HEK293T (cell line): Measurements from ENCODE around the gene GALNT18.

Experiments used
- CTCF ChIA-PET: fragments of 350-600 bp; formaldehyde crosslinking; extraction: SDS; loops from one replicate; lab custom pipeline; 2021; ENCODE audit warnings: antibody characterized with exemption, inconsistent platforms; lab: Yijun Ruan, JAX
- POLR2A ChIA-PET: fragments of 350-600 bp; formaldehyde crosslinking; extraction: SDS; loops from one replicate; lab custom pipeline; 2020; ENCODE audit warnings: antibody characterized with exemption, inconsistent platforms; lab: Yijun Ruan, JAX
- DNase-seq: peaks from one replicate; pipeline ENCODE4 v3.0.0; 2012; ENCODE audit warnings: mixed read lengths; ENCODE audit errors: extremely low spot score
- ARNT ChIP-seq: fragments of 450-650 bp; IDR thresholded peaks from 2 replicates; pipeline ENCODE4 v1.6.1; 2017; ENCODE audit warnings: mild to moderate bottlenecking
- BHLHE40 ChIP-seq: fragments of 450-650 bp; IDR thresholded peaks from 2 replicates; pipeline ENCODE4 v1.6.1; 2016; ENCODE audit warnings: mild to moderate bottlenecking, moderate library complexity, borderline replicate concordance
- CTBP1 ChIP-seq: fragments of 450-650 bp; IDR thresholded peaks from 2 replicates; pipeline ENCODE4 v1.6.1; 2016; ENCODE audit warnings: borderline replicate concordance
- ELF4 ChIP-seq: fragments of 450-650 bp; IDR thresholded peaks from 2 replicates; pipeline ENCODE4 v1.6.1; 2017; ENCODE audit warnings: antibody characterized with exemption
- FOXA1 ChIP-seq: fragments of 450-650 bp; IDR thresholded peaks from 2 replicates; pipeline ENCODE4 v1.6.1; 2016; ENCODE audit warnings: mild to moderate bottlenecking
- FOXK2 ChIP-seq: fragments of 450-650 bp; IDR thresholded peaks from 2 replicates; pipeline ENCODE4 v1.6.1; 2016; ENCODE audit warnings: mild to moderate bottlenecking
- FOXM1 ChIP-seq: fragments of 450-650 bp; IDR thresholded peaks from 2 replicates; pipeline ENCODE4 v1.6.1; 2017; ENCODE audit warnings: mild to moderate bottlenecking, borderline replicate concordance
- HDGF ChIP-seq: fragments of 450-650 bp; IDR thresholded peaks from 2 replicates; pipeline ENCODE4 v1.6.1; 2017; ENCODE audit warnings: antibody characterized with exemption, borderline replicate concordance
- L3MBTL2 ChIP-seq: fragments of 450-650 bp; conservative IDR thresholded peaks from 2 replicates; pipeline ENCODE4 v1.6.1; 2016; ENCODE audit warnings: mild to moderate bottlenecking
- LEF1 ChIP-seq: fragments of 450-650 bp; IDR thresholded peaks from 2 replicates; pipeline ENCODE4 v1.6.1; 2017; ENCODE audit warnings: mild to moderate bottlenecking, borderline replicate concordance
- NFRKB ChIP-seq: fragments of 450-650 bp; IDR thresholded peaks from 2 replicates; pipeline ENCODE4 v1.6.1; 2016; ENCODE audit warnings: mild to moderate bottlenecking, moderate library complexity
- SP1 ChIP-seq: fragments of 450-650 bp; IDR thresholded peaks from 2 replicates; pipeline ENCODE4 v1.6.1; 2017
- SUZ12 ChIP-seq: fragments of 450-650 bp; IDR thresholded peaks from 2 replicates; pipeline ENCODE4 v1.6.1; 2016; ENCODE audit warnings: mild to moderate bottlenecking
- TARDBP ChIP-seq: fragments of 450-650 bp; IDR thresholded peaks from 2 replicates; pipeline ENCODE4 v1.6.1; 2016
- ZNF384 ChIP-seq: fragments of 450-650 bp; IDR thresholded peaks from 2 replicates; pipeline ENCODE4 v1.6.1; 2016
- TF ChIP-seq, protein P1 (sequence below): fragments of 450-650 bp; IDR thresholded peaks from 2 replicates; pipeline ENCODE4 v1.6.1; 2016

GALNT18 gene

DNA sequence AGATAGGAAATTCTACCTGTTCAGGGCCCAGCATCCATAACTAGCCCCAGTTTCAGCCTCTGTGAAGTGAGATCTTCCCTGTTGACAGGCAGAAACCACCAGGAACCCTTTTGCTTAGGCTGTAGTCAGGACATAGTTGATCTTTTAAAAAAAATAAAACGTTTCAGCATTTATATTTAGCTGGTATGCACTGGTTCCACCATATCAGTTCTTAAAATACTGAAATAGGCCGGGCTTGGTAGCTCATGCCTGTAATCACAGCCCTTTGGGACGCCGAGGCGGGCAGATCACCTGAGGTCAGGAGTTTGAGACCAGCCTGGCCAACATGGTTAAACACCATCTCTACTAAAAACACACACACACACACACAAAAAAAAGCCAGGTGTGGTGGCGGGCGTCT lies 35.3 kb downstream of the GALNT18 start:
- CTCF ChIA-PET: no interaction called here
- POLR2A ChIA-PET: no interaction called here
- TF ChIP-seq FOXK2 (no peak), FOXA1 (no peak), LEF1 (no peak), FOXM1 (no peak), TARDBP (no peak), BHLHE40 (no peak), ELF4 (no peak), SP1 (no peak), CTBP1 (no peak)
- DNase-seq: no peak

DNA sequence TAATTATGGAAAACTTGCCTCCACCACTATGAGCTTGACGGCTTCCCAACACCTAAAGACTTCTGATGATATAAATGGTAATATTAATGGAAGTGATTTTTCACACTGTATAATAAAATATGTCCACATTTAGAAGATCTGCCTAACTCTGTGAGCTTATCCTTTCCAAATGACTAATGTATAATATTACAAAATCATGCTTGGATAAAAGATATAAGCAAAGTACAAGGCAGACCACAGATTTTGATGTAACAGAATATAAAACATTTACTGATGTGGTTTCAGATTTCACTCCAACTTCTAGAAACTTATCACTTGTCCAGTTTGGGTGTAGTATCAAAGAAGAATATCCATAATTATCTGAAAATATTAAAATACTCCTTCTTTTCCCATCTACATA lies 36.9 kb downstream of the GALNT18 start:
- POLR2A ChIA-PET: interaction anchor here (1.0 to 1.5 kb wide), 2 partner anchors 11 to 20 kb away, joined by 3 to 4 read pairs; no protein-coding TSS in a partner anchor
- no peak for TF ChIP-seq FOXA1
- no peak for TF ChIP-seq SP1
- no peak for TF ChIP-seq BHLHE40
- TF ChIP-seq HDGF: no peak
- no peak for TF ChIP-seq NFRKB
- TF ChIP-seq ARNT: no peak
- no peak for TF ChIP-seq ELF4
- TF ChIP-seq FOXK2: no peak
- TF ChIP-seq L3MBTL2: no peak
- CTCF ChIA-PET: no interaction called here
- DNase-seq: no peak

DNA sequence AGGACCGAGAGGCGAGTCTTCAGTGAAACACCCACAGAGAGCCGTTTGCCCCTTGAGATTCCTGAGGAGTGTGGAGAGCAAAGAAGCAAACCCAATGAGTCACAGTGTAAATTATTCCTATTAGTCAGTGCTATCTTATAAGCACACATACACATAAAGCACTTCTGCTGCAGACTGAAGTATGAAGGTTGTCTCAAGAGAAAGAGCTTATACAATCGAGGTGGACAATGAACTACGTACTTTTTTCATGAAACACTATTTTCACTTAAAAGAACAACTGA lies 37.3 kb downstream of the GALNT18 start:
- TF ChIP-seq ARNT: no peak
- no peak for TF ChIP-seq NFRKB
- TF ChIP-seq SUZ12: no peak
- TF ChIP-seq ELF4: no peak
- TF ChIP-seq LEF1: no peak
- TF ChIP-seq L3MBTL2: no peak
- TF ChIP-seq ZNF384: no peak
- no peak for TF ChIP-seq TARDBP
- no peak for TF ChIP-seq FOXK2
- TF ChIP-seq CTBP1: no peak
- no peak for TF ChIP-seq BHLHE40
- TF ChIP-seq, protein P1, sequence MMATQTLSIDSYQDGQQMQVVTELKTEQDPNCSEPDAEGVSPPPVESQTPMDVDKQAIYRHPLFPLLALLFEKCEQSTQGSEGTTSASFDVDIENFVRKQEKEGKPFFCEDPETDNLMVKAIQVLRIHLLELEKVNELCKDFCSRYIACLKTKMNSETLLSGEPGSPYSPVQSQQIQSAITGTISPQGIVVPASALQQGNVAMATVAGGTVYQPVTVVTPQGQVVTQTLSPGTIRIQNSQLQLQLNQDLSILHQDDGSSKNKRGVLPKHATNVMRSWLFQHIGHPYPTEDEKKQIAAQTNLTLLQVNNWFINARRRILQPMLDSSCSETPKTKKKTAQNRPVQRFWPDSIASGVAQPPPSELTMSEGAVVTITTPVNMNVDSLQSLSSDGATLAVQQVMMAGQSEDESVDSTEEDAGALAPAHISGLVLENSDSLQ: no peak
- no peak for TF ChIP-seq FOXM1
- TF ChIP-seq SP1: no peak
- no peak for TF ChIP-seq FOXA1
- TF ChIP-seq HDGF: no peak
- ChIA-PET CTCF (no interaction called here), POLR2A (interaction anchor here (1.0 to 1.5 kb wide), 2 partner anchors 11 to 20 kb away, joined by 3 to 4 read pairs; no protein-coding TSS in a partner anchor)
- DNase-seq: no peak

DNA sequence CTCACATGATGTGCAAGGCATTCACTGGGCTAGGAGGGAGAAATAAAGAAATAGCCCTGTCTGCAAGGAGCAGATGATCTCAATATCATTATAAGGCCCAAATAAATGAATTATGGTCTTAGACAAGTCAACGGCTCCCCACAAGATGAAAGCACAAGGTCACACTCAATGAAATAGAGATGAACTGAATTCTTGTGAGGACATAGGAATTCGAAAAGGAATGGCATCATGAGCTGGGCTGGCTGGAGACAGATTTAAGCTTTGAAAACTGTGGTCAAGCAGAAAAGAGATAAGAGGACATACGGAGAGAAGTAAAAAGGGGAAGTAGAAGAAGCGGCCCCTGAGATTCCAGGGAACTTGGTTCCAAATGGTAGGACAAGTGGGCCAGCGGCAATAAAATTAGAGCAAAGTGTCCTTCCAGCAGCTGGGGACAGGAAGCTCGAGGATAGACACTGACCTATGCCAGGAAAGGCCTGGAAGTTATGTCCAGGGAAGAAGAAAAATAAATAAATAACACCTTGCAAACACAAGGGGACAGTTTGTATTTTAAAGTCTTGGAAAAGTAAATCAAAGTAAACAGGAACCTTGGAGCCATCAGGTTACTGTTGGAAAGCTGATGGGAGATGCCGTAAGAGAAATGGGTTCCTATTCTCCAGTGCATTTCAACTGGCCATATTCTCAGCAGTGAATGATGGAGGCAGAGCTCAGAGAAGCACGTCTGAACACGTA lies 37.8 kb downstream of the GALNT18 start:
- TF ChIP-seq TARDBP: no peak
- TF ChIP-seq L3MBTL2: no peak
- no peak for TF ChIP-seq SUZ12
- no peak for TF ChIP-seq FOXK2
- TF ChIP-seq ELF4: no peak
- no peak for TF ChIP-seq FOXM1
- TF ChIP-seq FOXA1: no peak
- TF ChIP-seq SP1: no peak
- TF ChIP-seq ARNT: no peak
- no peak for TF ChIP-seq BHLHE40
- TF ChIP-seq HDGF: no peak
- TF ChIP-seq NFRKB: no peak
- TF ChIP-seq CTBP1: no peak
- TF ChIP-seq ZNF384: no peak
- TF ChIP-seq LEF1: no peak
- TF ChIP-seq, protein P1: no peak
- POLR2A ChIA-PET: interaction anchor here (1.0 to 1.5 kb wide), 2 partner anchors 10 to 19 kb away, joined by 3 to 4 read pairs; no protein-coding TSS in a partner anchor
- CTCF ChIA-PET: no interaction called here
- DNase-seq: no peak

DNA sequence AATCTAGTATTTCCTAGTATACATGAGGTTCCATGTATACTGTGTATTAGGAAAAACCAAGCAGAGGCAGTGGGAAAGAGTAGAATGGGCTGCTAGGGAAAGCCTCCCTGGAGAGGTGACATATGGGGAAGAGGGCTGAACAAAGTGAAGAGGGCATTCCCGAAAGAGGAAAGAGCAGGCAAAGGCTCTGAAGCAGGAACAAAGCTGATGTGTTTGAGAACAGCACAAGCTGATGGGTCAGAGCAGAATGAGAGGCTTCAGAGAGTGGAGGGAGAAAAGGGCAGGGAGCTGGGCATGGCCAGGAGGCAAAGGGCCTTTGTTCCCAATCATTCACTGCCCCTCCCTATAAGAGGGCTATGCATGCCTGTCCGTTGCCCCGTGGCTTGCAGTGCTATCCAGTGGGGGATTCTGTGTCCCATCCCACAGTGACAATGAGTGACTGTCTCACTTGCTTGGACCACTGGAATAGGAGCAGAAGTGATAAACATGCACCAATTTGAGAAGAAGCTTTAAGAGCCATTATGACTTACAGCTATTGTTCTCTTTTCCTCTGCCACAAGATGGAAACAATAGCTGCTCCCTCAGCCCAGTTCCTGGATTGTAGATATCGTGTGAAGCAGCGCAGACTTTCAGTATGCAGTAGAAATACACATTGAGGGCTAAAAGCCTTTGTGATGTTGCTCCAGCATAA lies 39.6 kb downstream of the GALNT18 start:
- no peak for TF ChIP-seq FOXM1
- TF ChIP-seq FOXA1: no peak
- no peak for TF ChIP-seq HDGF
- TF ChIP-seq TARDBP: no peak
- TF ChIP-seq CTBP1: no peak
- no peak for TF ChIP-seq FOXK2
- no peak for TF ChIP-seq ELF4
- no peak for TF ChIP-seq NFRKB
- TF ChIP-seq ZNF384: no peak
- TF ChIP-seq L3MBTL2: no peak
- no peak for TF ChIP-seq BHLHE40
- no peak for TF ChIP-seq SP1
- POLR2A ChIA-PET: no interaction called here
- CTCF ChIA-PET: no interaction called here
- DNase-seq: no peak

DNA sequence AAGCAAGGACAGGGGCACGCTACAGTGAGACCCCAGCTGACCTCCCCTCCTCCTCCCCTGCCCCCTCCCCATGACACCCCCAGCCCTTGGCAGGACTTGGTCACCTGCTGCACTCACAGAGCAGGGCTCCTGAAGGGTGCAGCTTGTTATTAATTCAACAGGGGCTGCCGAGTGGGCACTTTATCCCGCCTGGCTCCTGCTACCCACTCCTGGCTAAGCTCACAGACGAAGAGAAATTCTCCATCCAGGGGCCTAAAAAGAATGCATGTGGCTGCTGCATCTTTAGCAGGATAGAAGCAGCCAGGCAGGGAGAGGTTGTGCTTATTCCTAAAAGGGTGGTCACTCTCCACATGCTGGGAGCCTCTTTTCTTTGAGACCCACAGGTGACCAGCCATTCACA lies 40.3 kb downstream of the GALNT18 start:
- ChIA-PET CTCF (no interaction called here), POLR2A (no interaction called here)
- DNase-seq: no peak
- TF ChIP-seq, protein P1: no peak
- TF ChIP-seq HDGF (no peak), SP1 (no peak), FOXA1 (no peak), BHLHE40 (no peak)
